Stimulated activated CD4-positive, alpha-beta T cell treated with anti-CD3 and anti-CD28 coated beads, Interleukin-2, amount 100 ng/mL, for 4 hours (primary cell): ENCODE measurements around the gene SLC8A1.

Experiments used
- DNase-seq: peaks from one replicate; pipeline ENCODE4 v3.0.0-alpha.2; 2020; ENCODE audit warnings: low read depth

Gene SLC8A1

GRCh38 chr2:40155728-40156127 lies 296.2 kb downstream of the SLC8A1 start:
- DNase-seq, result no peak

GRCh38 chr2:40150266-40150665 lies 301.6 kb downstream of the SLC8A1 start:
- no peak for DNase-seq

- DNase-seq, result no peak
Observed at GRCh38 chr2:40148334-40148733, 303.6 kb downstream of the SLC8A1 start.

GRCh38 chr2:40147360-40147759 lies 304.5 kb downstream of the SLC8A1 start:
- no peak for DNase-seq

GRCh38 chr2:40144022-40144421 lies 307.9 kb downstream of the SLC8A1 start:
- DNase-seq, result no peak

GRCh38 chr2:40138314-40138713 lies 313.6 kb downstream of the SLC8A1 start:
- no peak for DNase-seq

GRCh38 chr2:40131081-40131704 lies 320.7 kb downstream of the SLC8A1 start:
- DNase-seq, result no peak

GRCh38 chr2:40130251-40130994 lies 321.5 kb downstream of the SLC8A1 start:
- DNase-seq, result no peak

GRCh38 chr2:40129725-40130124 lies 322.2 kb downstream of the SLC8A1 start:
- DNase-seq, result no peak

- DNase-seq, result no peak
Observed at GRCh38 chr2:40128796-40129195, 323.1 kb downstream of the SLC8A1 start.

GRCh38 chr2:40127890-40128557 lies 323.9 kb downstream of the SLC8A1 start:
- DNase-seq, result no peak

- no peak for DNase-seq
Observed at GRCh38 chr2:40127146-40127545, 324.7 kb downstream of the SLC8A1 start.

- no peak for DNase-seq
Observed at GRCh38 chr2:40126006-40126405, 325.9 kb downstream of the SLC8A1 start.

GRCh38 chr2:40123746-40124145 lies 328.1 kb downstream of the SLC8A1 start:
- no peak for DNase-seq

- DNase-seq, result no peak
Observed at GRCh38 chr2:40123326-40123725, 328.6 kb downstream of the SLC8A1 start.

GRCh38 chr2:40120957-40121356 lies 330.9 kb downstream of the SLC8A1 start:
- no peak for DNase-seq

GRCh38 chr2:40120026-40120425 lies 331.9 kb downstream of the SLC8A1 start:
- no peak for DNase-seq

GRCh38 chr2:40118622-40119021 lies 333.3 kb downstream of the SLC8A1 start:
- DNase-seq, result no peak

- DNase-seq, result no peak
Observed at GRCh38 chr2:40115894-40116293, 336.0 kb downstream of the SLC8A1 start.

- DNase-seq, result no peak
Observed at GRCh38 chr2:40115348-40115747, 336.5 kb downstream of the SLC8A1 start.

GRCh38 chr2:40113997-40114396 lies 337.9 kb downstream of the SLC8A1 start:
- no peak for DNase-seq

GRCh38 chr2:40113272-40113968 lies 338.5 kb downstream of the SLC8A1 start:
- no peak for DNase-seq

- no peak for DNase-seq
Observed at GRCh38 chr2:40109381-40109780, 342.5 kb downstream of the SLC8A1 start.
